ENCODE results near the gene HCN1. TPM values are rescaled to one million over a fixed set of nuclear protein-coding genes. Genes with fewer than 3 reads are reported as not detected.

Gene HCN1
- total RNA-seq, 1 donor from 2014 or later = 0.12 TPM

- DNase-seq = no peak
- no peak for TF ChIP-seq CTCF (IDR thresholded peaks at IDR 0.05)
- ATAC-seq = no peak
- no peak overlapping the region for H3K27ac ChIP-seq
- H3K9me3 ChIP-seq = no peaks in the 10 kb centered on the region
- H3K27me3 ChIP-seq = no peaks in the 10 kb centered on the region
- no peaks in the 10 kb centered on the region for H3K36me3 ChIP-seq
- no peaks in the 10 kb centered on the region for H3K4me1 ChIP-seq
- no peak overlapping the region for H3K4me3 ChIP-seq
- intact Hi-C loops (cut with DNase I) = no loop called here
Observed at GRCh38 chr5:45578270-45578669, 117.9 kb downstream of the HCN1 start.

GRCh38 chr5:45568813-45569212 lies 127.4 kb downstream of the HCN1 start:
- TF ChIP-seq CTCF (IDR thresholded peaks at IDR 0.05) = no peak
- Histone ChIP-seq H3K27me3 (no peaks in the 10 kb centered on the region), H3K36me3 (no peaks in the 10 kb centered on the region), H3K4me1 (no peaks in the 10 kb centered on the region), H3K4me3 (no peak overlapping the region), H3K9me3 (no peaks in the 10 kb centered on the region), H3K27ac (no peak overlapping the region)
- ATAC-seq = no peak
- intact Hi-C loops (cut with DNase I) = no loop called here
- DNase-seq = no peak

GRCh38 chr5:45542421-45542820 lies 153.8 kb downstream of the HCN1 start:
- no peak for DNase-seq
- Histone ChIP-seq H3K9me3 (no peaks in the 10 kb centered on the region), H3K27ac (no peak overlapping the region), H3K27me3 (no peaks in the 10 kb centered on the region), H3K4me1 (no peaks in the 10 kb centered on the region), H3K36me3 (no peaks in the 10 kb centered on the region), H3K4me3 (no peak overlapping the region)
- TF ChIP-seq CTCF (IDR thresholded peaks at IDR 0.05) = no peak
- intact Hi-C loops (cut with DNase I) = no loop called here
- ATAC-seq = no peak

GRCh38 chr5:45533663-45534062 lies 162.5 kb downstream of the HCN1 start:
- no peaks in the 10 kb centered on the region for H3K9me3 ChIP-seq
- no peak for DNase-seq
- intact Hi-C loops (cut with DNase I) = no loop called here
- no peak overlapping the region for H3K27ac ChIP-seq
- no peaks in the 10 kb centered on the region for H3K36me3 ChIP-seq
- H3K4me1 ChIP-seq = no peaks in the 10 kb centered on the region
- H3K27me3 ChIP-seq = no peaks in the 10 kb centered on the region
- H3K4me3 ChIP-seq = no peak overlapping the region
- no peak for ATAC-seq
- no peak for TF ChIP-seq CTCF (IDR thresholded peaks at IDR 0.05)

GRCh38 chr5:45532826-45533624 lies 163.2 kb downstream of the HCN1 start:
- H3K36me3 ChIP-seq = no peaks in the 10 kb centered on the region
- H3K27ac ChIP-seq = no peak overlapping the region
- no peak for ATAC-seq
- H3K4me1 ChIP-seq = no peaks in the 10 kb centered on the region
- H3K9me3 ChIP-seq = no peaks in the 10 kb centered on the region
- H3K4me3 ChIP-seq = no peak overlapping the region
- H3K27me3 ChIP-seq = no peaks in the 10 kb centered on the region
- intact Hi-C loops (cut with DNase I) = no loop called here
- TF ChIP-seq CTCF (IDR thresholded peaks at IDR 0.05) = no peak
- DNase-seq = no peak
